Measurements from ENCODE around the gene LRTM2.
A peak's percentile ranks its signal among the peaks of the same experiment; 100 is the strongest.

The LRTM2 gene

GRCh38 chr12:1776170-1776921 lies 44.0 kb upstream of the LRTM2 start:
- H3K4me3 ChIP-seq (ENCODE audit: low read depth, low read length), result no peak overlapping the region
- H3K9me3 ChIP-seq (ENCODE audit: control insufficient read depth, insufficient read depth, low read depth, low read length), result no peaks in the 10 kb centered on the region
- peaks cover 10% of the 10 kb centered on the region; the same call in 1 of the 2 replicates for H3K4me1 ChIP-seq (ENCODE audit: control insufficient read depth, insufficient read depth, low read length)
- POLR2A ChIA-PET, result interaction anchor here (1.5 kb wide), 1 partner anchor 85 kb away, joined by 5 read pairs; the partner anchor contains the start of gene ADIPOR2
- peaks cover 0 to 12% of the 10 kb centered on the region in 2 experiments; a peak in 2 of 3 replicates for H3K36me3 ChIP-seq (ENCODE audit: control insufficient read depth in 2 of 2, insufficient read depth in 1 of 2, low read length in 2 of 2)
- CTCF ChIA-PET, result interaction anchor here (0.6 to 2.5 kb wide), 9 partner anchors 13 to 487 kb away, joined by 3 to 9 read pairs (median 3); no protein-coding TSS in a partner anchor
- TF ChIP-seq IKZF3 (tag by site-specific recombination; IDR thresholded peaks at IDR 0.05), result 0 out of 2 replicates have a peak, but pooled peaks have one; percentile 30
- 0 out of 2 replicates have a peak, but pooled peaks have one; percentile 18 for TF ChIP-seq ZNF660 (tag by site-specific recombination; IDR thresholded peaks at IDR 0.05)
- peak; percentile 49 for TF ChIP-seq PRDM6 (tag by site-specific recombination; IDR thresholded peaks at IDR 0.05)
- no peak for TF ChIP-seq ZNF664 (tag by site-specific recombination; IDR thresholded peaks at IDR 0.05)
- no peak for TF ChIP-seq ZNF280C (tag by site-specific recombination; IDR thresholded peaks at IDR 0.05)
- peak; percentile 72 for TF ChIP-seq MZF1 (tag by site-specific recombination; IDR thresholded peaks at IDR 0.05; ENCODE audit: borderline replicate concordance)
- peak; percentile 11; the same call in 1 of the 2 replicates for TF ChIP-seq SP2 (tag by site-specific recombination; IDR thresholded peaks at IDR 0.05)
- TF ChIP-seq ZNF776 (tag by site-specific recombination; IDR thresholded peaks at IDR 0.05; ENCODE audit: borderline replicate concordance), result no peak
- TF ChIP-seq ZNF302 (tag by site-specific recombination; IDR thresholded peaks at IDR 0.05; ENCODE audit: low read depth), result no peak
- TF ChIP-seq ZBTB8A (tag by site-specific recombination; IDR thresholded peaks at IDR 0.05), result peak; percentile 28; the same call in 1 of the 2 replicates
- peak; percentile 73 for TF ChIP-seq ZBTB17 (tag by site-specific recombination; IDR thresholded peaks at IDR 0.05)
- TF ChIP-seq ZEB2 (tag by site-specific recombination; IDR thresholded peaks at IDR 0.05), result peak; percentile 47; the same call in 1 of the 2 replicates
- TF ChIP-seq ZNF549 (tag by site-specific recombination; IDR thresholded peaks at IDR 0.05), result 0 out of 2 replicates have a peak, but pooled peaks have one; percentile 4
- TF ChIP-seq ZNF600 (tag by site-specific recombination; IDR thresholded peaks at IDR 0.05), result peak; percentile 48; the same call in 1 of the 2 replicates
- TF ChIP-seq ZNF629 (tag by site-specific recombination; IDR thresholded peaks at IDR 0.05), result peak; percentile 50; the same call in 1 of the 2 replicates
- no peak for TF ChIP-seq ZNF174 (tag by site-specific recombination; IDR thresholded peaks at IDR 0.05)
- TF ChIP-seq ZNF394 (tag by site-specific recombination; IDR thresholded peaks at IDR 0.05; ENCODE audit: borderline replicate concordance), result 0 out of 2 replicates have a peak, but pooled peaks have one; percentile 12
- TF ChIP-seq PRDM10 (tag by site-specific recombination; IDR thresholded peaks at IDR 0.05), result peak; percentile 59
- peak; percentile 63; the same call in 1 of the 2 replicates for TF ChIP-seq OSR2 (tag by site-specific recombination; IDR thresholded peaks at IDR 0.05)
- TF ChIP-seq ZNF366 (tag by site-specific recombination; conservative IDR thresholded peaks at IDR 0.05), result peak; percentile 54
- TF ChIP-seq ZIC2 (tag by site-specific recombination; IDR thresholded peaks at IDR 0.05), result no peak
- TF ChIP-seq ZBTB48 (tag by site-specific recombination; IDR thresholded peaks at IDR 0.05), result peak; percentile 76
- 0 out of 2 replicates have a peak, but pooled peaks have one; percentile 55 for TF ChIP-seq TRIM28 (IDR thresholded peaks at IDR 0.05; ENCODE audit: borderline replicate concordance, low read length)
- TF ChIP-seq ZNF449 (tag by site-specific recombination; IDR thresholded peaks at IDR 0.05), result peak; percentile 79
- H3K27ac ChIP-seq (ENCODE audit: extremely low read depth, low read depth, low read length), result no peak overlapping the region
